Activated CD8-positive, alpha-beta T cell treated with anti-CD3 and anti-CD28 coated beads for 36 hours (primary cell): ENCODE measurements around the gene HES2. TPM values are rescaled to one million over a fixed set of nuclear protein-coding genes. Genes with fewer than 3 reads are reported as not detected.
"Not testable (repeated sequence)": the region's sequence is repeated elsewhere in the genome, so short reads cannot be mapped to it uniquely, and the experiment has no call there.

ENCODE experiments used
- ATAC-seq: fragments of 200-7000 bp; cut with Tn5 transposase; one replicate; pipeline ENCODE4 v1.10.0; 2021; ENCODE audit warnings: mild to moderate bottlenecking, moderate library complexity
- CTCF ChIA-PET: fragments of 350-600 bp; sonication (Branson Sonifier 250); formaldehyde crosslinking; loops from one replicate; lab custom pipeline; 2021; ENCODE audit warnings: antibody characterized with exemption; lab: Charles Lee
- POLR2A ChIA-PET: fragments of 350-600 bp; sonication (Branson Sonifier 250); formaldehyde crosslinking; loops from one replicate; lab custom pipeline; 2021; ENCODE audit warnings: antibody characterized with exemption; lab: Charles Lee
- DNase-seq: peaks from one replicate; pipeline ENCODE4 v3.0.0-alpha.2; 2020
- H3K27ac Mint-ChIP-seq: one replicate; pipeline ENCODE4 v1.8.0; 2021; ENCODE audit warnings: mild to moderate bottlenecking, mixed read lengths
- H3K27me3 Mint-ChIP-seq: one replicate; pipeline ENCODE4 v1.8.0; 2021; ENCODE audit warnings: mixed read lengths
- H3K36me3 Mint-ChIP-seq: one replicate; pipeline ENCODE4 v1.8.0; 2021; ENCODE audit warnings: low read depth, mixed read lengths
- H3K4me1 Mint-ChIP-seq: one replicate; pipeline ENCODE4 v1.8.0; 2021; ENCODE audit warnings: low read depth, mixed read lengths
- H3K4me3 Mint-ChIP-seq: one replicate; pipeline ENCODE4 v1.8.0; 2021; ENCODE audit warnings: mild to moderate bottlenecking, moderate library complexity, mixed read lengths
- H3K9me3 Mint-ChIP-seq: one replicate; pipeline ENCODE4 v1.8.0; 2021; ENCODE audit warnings: mixed read lengths
- CTCF ChIP-seq: fragments of 200-600 bp; IDR thresholded peaks from one replicate; pipeline ENCODE4 v1.8.0; 2022; ENCODE audit warnings: antibody characterized with exemption, mild to moderate bottlenecking
- intact Hi-C: fragments of 100-400 bp; cut with micrococcal nuclease; formaldehyde crosslinking; loops from one replicate; pipeline ENCODE4 v1.10.0; 2022
- total RNA-seq, 2 experiments: library from RNA; stranded (reverse); gene quantifications; one replicate each; pipeline ENCODE4 v1.2.3, GENCODE V29; 2021

HES2 gene
- total RNA-seq, 2 experiments from 2014 or later: 0.29 TPM; not detected in 1

DNA sequence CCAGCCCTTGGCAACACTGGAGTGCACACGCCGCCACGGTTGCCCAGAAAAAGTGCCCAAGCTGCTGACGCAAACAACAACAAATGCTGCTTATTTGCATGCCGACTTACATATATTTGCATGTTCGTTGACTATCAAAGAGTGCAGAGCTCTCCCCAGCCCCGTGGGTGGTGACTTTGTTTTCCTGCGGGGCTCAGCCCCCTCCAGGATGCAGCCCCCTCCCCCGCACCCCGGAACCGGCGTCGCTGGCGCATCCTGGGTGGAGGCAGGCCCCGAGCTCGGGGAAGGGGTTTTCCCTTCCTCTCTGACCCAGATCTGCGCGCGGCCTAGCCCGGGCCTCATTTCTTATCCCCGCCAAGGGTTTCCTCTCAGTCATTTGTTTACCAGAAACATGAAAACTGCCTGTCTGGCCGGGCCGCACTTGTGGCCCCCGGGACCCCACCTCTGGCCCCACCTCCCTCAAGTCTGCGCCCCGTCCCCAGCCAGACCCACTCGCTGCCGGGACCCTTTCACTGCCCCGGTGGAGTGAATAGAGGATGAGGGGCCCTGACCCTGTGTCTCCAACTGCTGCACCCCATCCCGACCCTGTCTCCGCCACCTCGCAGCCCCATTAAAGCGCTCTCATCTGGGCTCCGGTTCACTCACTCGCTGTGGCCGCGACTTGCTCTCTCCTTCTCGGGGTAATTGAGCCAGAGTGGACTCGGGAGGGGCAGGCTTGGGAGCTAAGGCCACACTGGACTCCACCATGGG lies 40.8 kb upstream of the HES2 start:
- ChIA-PET CTCF (interaction anchor here (0.7 to 3.0 kb wide), 11 partner anchors 9 to 113 kb away, joined by 3 to 20 read pairs (median 6); no protein-coding TSS in a partner anchor), POLR2A (interaction anchor here (1.3 to 4.1 kb wide), 4 partner anchors 18 to 214 kb away, joined by 3 to 12 read pairs (median 4); partner anchors contain the start of gene PLEKHG5)
- Mint-ChIP-seq H3K4me1 (peaks cover 50% of the 10 kb centered on the region), H3K9me3 (no peaks in the 10 kb centered on the region), H3K27ac (peak overlapping the region; percentile 93), H3K36me3 (peaks cover 28% of the 10 kb centered on the region), H3K27me3 (peaks cover 16% of the 10 kb centered on the region), H3K4me3 (peak overlapping the region; percentile 66)
- DNase-seq (peak; percentile 91), ATAC-seq (peak; percentile 87)
- intact Hi-C loops: no loop called here
- TF ChIP-seq CTCF: no peak

DNA sequence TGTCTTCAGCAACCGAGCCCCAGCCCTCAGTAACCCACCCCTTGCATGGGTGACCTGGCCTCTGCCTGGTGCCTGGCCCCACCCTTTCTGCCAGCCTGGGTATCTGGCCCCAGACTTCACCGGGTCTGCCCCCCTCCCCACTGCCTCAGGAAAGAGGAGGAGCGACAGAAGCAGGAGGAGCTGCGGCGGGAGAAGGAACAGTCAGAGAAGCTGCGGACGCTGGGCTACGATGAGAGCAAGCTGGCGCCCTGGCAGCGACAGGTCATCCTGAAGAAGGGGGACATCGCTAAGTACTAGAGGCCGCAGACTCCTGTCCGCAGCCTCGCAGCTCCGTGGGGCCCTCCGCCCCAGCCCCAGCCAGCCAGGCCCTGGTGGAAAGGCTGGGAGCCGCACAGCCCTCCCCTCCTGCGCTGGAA lies 40.1 kb upstream of the HES2 start:
- DNase-seq (peak; percentile 70), ATAC-seq (peak; percentile 38)
- intact Hi-C loops: no loop called here
- ChIA-PET POLR2A (interaction anchor here (1.3 to 4.1 kb wide), 3 partner anchors 22 to 213 kb away, joined by 3 to 12 read pairs (median 3); partner anchors contain the start of gene PLEKHG5), CTCF (interaction anchor here (0.7 to 3.0 kb wide), 11 partner anchors 8 to 112 kb away, joined by 3 to 20 read pairs (median 6); no protein-coding TSS in a partner anchor)
- Mint-ChIP-seq H3K27ac (peak overlapping the region; percentile 93), H3K36me3 (peaks cover 28% of the 10 kb centered on the region), H3K4me3 (peak overlapping the region; percentile 66), H3K27me3 (peaks cover 16% of the 10 kb centered on the region), H3K4me1 (peaks cover 50% of the 10 kb centered on the region), H3K9me3 (no peaks in the 10 kb centered on the region)
- TF ChIP-seq CTCF: no peak

GRCh38 chr1:6456800-6457466 lies 37.2 kb upstream of the HES2 start:
- ATAC-seq (no peak), DNase-seq (no peak)
- Mint-ChIP-seq H3K4me3 (no peak overlapping the region), H3K27ac (no peak overlapping the region), H3K9me3 (no peaks in the 10 kb centered on the region), H3K27me3 (peaks cover 36% of the 10 kb centered on the region), H3K4me1 (peaks cover 36% of the 10 kb centered on the region), H3K36me3 (peaks cover 7% of the 10 kb centered on the region)
- POLR2A ChIA-PET: no interaction called here
- intact Hi-C loops: no loop called here
- TF ChIP-seq CTCF: no peak
- CTCF ChIA-PET: interaction anchor here (1.0 kb wide), 1 partner anchor 15 kb away, joined by 3 read pairs; no protein-coding TSS in a partner anchor

DNA sequence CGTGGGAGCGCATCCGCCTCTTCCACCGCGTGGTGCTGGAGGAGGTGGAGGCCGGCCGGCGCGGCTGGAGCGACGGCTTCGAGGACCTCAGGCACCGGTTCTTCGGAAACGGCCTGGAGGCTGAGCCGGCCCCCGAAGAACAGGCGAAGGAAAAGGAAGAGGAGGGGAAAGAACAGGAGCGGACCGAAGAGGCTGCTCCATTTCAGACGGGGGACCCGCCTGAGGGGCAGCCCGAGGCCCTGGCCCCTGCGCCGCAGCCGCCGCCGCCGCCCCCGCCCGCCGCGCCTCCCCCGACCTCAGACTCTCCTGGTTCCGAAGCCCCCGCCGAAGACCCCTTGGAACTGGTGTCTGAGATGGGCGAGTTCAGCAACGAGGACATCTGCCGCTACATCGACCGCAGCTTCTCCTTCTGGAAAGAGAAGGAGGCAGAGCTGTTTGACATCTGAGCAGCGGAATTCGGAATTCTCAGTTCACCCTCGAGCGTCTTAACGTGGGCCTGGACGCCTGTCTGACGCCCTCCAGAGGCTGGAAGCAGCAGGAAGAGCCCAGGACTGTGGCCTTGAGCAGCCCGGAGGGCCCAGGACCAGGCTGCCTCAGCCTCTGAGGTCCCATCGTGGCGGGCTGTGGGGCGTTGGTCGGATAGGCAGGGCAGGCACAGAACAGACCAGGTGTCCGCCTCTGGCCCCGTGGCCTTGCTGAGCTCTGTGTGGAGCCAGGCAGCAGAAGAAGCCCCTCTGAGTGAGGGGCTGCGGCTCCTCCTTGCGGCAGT lies 36.2 kb upstream of the HES2 start:
- H3K9me3 Mint-ChIP-seq, intact Hi-C loops, H3K36me3 Mint-ChIP-seq, H3K27ac Mint-ChIP-seq, DNase-seq, ATAC-seq, H3K4me3 Mint-ChIP-seq: not testable (repeated sequence)
- CTCF ChIA-PET: interaction anchor here (0.9 to 2.8 kb wide), 4 partner anchors 16 to 214 kb away, joined by 3 to 12 read pairs (median 8); no protein-coding TSS in a partner anchor
- Mint-ChIP-seq H3K27me3 (peaks cover 38% of the 10 kb centered on the region), H3K4me1 (peaks cover 26% of the 10 kb centered on the region)
- POLR2A ChIA-PET: interaction anchor here (1.5 kb wide), 1 partner anchor 9 kb away, joined by 3 read pairs; no protein-coding TSS in a partner anchor
